HCT116 (cell line): ENCODE results near the gene ZNF30.

Experiments used
- ATF3 ChIP-seq: IDR thresholded peaks from 2 replicates; pipeline ENCODE4 v1.6.1; 2012
- CBX3 ChIP-seq: IDR thresholded peaks from 2 replicates; pipeline ENCODE4 v1.6.1; 2012; ENCODE audit warnings: low read depth
- CTCF ChIP-seq, 3 experiments: fragments of 200-600 bp in 1 of 3; sonication (generic) in 1 of 3; IDR thresholded peaks in 2 of 3; conservative IDR thresholded peaks in 1 of 3; 2 replicates each; pipeline ENCODE4 v1.5.1; 2012 to 2017; ENCODE audit warnings: low read depth in 2 of 3, low read length in 2 of 3, antibody characterized with exemption in 1 of 3, borderline replicate concordance in 1 of 3, control low read depth in 1 of 3, mild to moderate bottlenecking in 1 of 3, mixed read lengths in 1 of 3, mixed run types in 1 of 3, moderate library complexity in 1 of 3; ENCODE audit not compliant: insufficient read depth in 1 of 3
- ELF1 ChIP-seq: IDR thresholded peaks from 2 replicates; pipeline ENCODE4 v1.6.1; 2012; ENCODE audit warnings: low read depth, borderline replicate concordance
- EZH2phosphoT487 ChIP-seq: fragments of 200-600 bp; IDR thresholded peaks from 2 replicates; pipeline ENCODE4 v1.6.1; 2018; ENCODE audit warnings: antibody characterized with exemption, borderline replicate concordance
- MAX ChIP-seq: IDR thresholded peaks from 2 replicates; pipeline ENCODE4 v1.6.1; 2012
- POLR2A ChIP-seq: IDR thresholded peaks from 2 replicates; pipeline ENCODE4 v1.7.0; 2011; ENCODE audit warnings: borderline replicate concordance; ENCODE audit not compliant: insufficient read depth, insufficient read length; ENCODE audit errors: extremely low read depth
- POLR2AphosphoS5 ChIP-seq: IDR thresholded peaks from 2 replicates; pipeline ENCODE4 v1.6.1; 2011; ENCODE audit warnings: mild to moderate bottlenecking, low read depth, low read length, moderate library complexity
- RAD21 ChIP-seq: IDR thresholded peaks from 2 replicates; pipeline ENCODE4 v1.6.1; 2012; ENCODE audit warnings: low read depth, mild to moderate bottlenecking
- SRF ChIP-seq: IDR thresholded peaks from 2 replicates; pipeline ENCODE4 v1.6.1; 2012; ENCODE audit warnings: low read depth
- ZBTB33 ChIP-seq: IDR thresholded peaks from 2 replicates; pipeline ENCODE4 v1.6.1; 2011; ENCODE audit warnings: mild to moderate bottlenecking, low read length, moderate library complexity; ENCODE audit not compliant: insufficient replicate concordance; ENCODE audit errors: extremely low read depth

- TF ChIP-seq POLR2A (no peak), POLR2AphosphoS5 (no peak), CTCF (IDR thresholded peaks at IDR 0.05 in 2 of 3, conservative IDR thresholded peaks at IDR 0.05 in 1 of 3; ENCODE audit: borderline replicate concordance in 1 of 3, insufficient read depth in 1 of 3, low read depth in 2 of 3, low read length in 2 of 3) (no peak), MAX (no peak), EZH2phosphoT487 (no peak), ZBTB33 (no peak), ELF1 (no peak), ATF3 (no peak), CBX3 (no peak), RAD21 (no peak), SRF (no peak)
Observed at GRCh38 chr19:34985249-34986022, 58.7 kb downstream of the ZNF30 start.
